HG03097 (cell line): Measurements from ENCODE around the gene SLC25A51.
"Not testable (repeated sequence)": the region's sequence is repeated elsewhere in the genome, so short reads cannot be mapped to it uniquely, and the experiment has no call there.

Experiments used
- ATAC-seq: cut with Tn5 transposase; IDR thresholded peaks from one replicate; pipeline ENCODE4 v1.9.1; 2021; ENCODE audit not compliant: unreplicated experiment, low FRiP score

SLC25A51 gene

GRCh38 chr9:37905776-37906175 lies 1.8 kb upstream of the SLC25A51 start:
- no peak for ATAC-seq

GRCh38 chr9:37905131-37905505 lies 1.2 kb upstream of the SLC25A51 start:
- no peak for ATAC-seq

DNA sequence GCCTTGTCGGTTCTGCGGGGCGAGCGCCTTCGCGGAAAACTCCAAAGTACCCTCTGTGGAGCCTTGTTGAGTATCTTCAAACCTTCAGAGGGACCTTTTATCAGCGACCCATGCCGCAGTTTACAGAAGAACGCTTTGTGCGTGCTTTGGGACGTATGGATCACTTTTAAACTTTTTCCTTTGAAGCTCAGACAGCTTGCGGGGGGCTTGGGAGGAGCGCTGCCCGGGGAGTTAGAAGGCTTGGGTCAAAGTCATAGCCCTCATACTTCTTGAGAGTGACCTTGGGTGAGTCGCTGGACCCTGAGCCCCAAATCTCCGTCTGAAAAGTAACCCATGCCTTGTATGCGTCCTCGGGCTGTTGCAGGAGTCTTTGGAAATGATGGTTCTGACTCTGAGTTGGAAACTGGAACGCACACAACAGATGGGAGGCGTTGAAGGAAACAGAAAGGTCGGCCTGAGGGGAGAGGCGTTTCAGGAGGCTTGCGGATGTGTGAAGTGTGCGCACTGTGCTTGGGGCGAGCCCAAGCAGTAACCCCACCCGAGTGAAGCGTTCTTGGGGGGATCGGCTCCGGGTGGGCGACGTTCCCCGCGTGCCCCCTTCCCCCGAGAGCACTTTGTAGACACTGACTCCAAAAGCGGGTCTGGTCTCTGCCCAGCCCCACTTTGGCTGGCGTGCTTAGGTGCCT lies 661 bp upstream of the SLC25A51 start:
- ATAC-seq = no peak

- ATAC-seq = peak; percentile 1
These were observed 906 bp downstream of the SLC25A51 start for GRCh38 chr9:37902796-37903646.

GRCh38 chr9:37902131-37902530 lies 1.8 kb downstream of the SLC25A51 start:
- no peak for ATAC-seq

- no peak for ATAC-seq
These were observed 4.9 kb downstream of the SLC25A51 start for GRCh38 chr9:37899041-37899440.

- no peak for ATAC-seq
These were observed 6.3 kb downstream of the SLC25A51 start for GRCh38 chr9:37897665-37898064.

DNA sequence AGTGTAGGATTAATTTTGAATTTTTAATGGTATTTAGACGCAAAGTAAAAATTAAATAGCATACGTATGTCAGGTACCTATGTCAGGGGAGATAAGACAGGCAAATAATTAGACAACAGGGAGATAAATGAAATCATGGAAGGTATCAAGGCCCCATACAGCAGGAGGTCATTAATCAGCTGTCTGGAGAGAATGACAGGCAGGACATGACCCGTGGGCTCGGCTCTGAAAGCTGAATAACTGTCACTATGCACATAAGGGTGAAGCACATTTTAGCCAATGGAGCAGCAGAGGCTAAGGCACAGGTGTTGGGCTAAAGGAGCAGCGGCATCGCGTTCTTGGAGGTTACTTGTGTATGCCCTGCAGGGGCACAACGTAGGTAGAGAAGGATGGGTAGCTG lies 11.9 kb downstream of the SLC25A51 start:
- ATAC-seq = no peak

- ATAC-seq = not testable (repeated sequence)
These were observed 12.9 kb downstream of the SLC25A51 start for GRCh38 chr9:37891042-37891441.

GRCh38 chr9:37889536-37889935 lies 14.4 kb downstream of the SLC25A51 start:
- ATAC-seq = no peak

GRCh38 chr9:37887977-37888583 lies 15.8 kb downstream of the SLC25A51 start:
- not testable (repeated sequence) for ATAC-seq

GRCh38 chr9:37880916-37881479 lies 22.9 kb downstream of the SLC25A51 start:
- no peak for ATAC-seq

- ATAC-seq = no peak
These were observed 27.6 kb downstream of the SLC25A51 start for GRCh38 chr9:37876376-37876775.

DNA sequence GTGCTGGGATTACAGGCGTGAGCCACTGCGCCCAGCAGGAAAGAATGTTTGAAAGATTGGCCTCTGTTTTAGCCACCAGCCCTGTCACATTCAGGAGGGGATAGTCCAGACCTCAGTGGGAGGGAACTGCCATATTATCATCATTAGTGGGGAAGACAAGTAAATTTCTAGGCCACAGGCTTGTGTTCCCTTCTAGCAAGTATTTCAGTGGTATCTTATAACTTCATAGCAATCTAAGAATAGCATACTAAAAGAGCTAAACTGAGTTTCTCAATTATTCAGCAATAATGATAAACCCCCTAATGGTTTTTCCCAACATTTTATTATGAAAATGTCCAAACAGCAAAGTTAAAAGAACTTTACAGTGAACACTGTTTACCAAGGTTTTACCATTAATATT lies 30.0 kb downstream of the SLC25A51 start:
- ATAC-seq = no peak

- no peak for ATAC-seq
These were observed 33.1 kb downstream of the SLC25A51 start for GRCh38 chr9:37870799-37871176.

DNA sequence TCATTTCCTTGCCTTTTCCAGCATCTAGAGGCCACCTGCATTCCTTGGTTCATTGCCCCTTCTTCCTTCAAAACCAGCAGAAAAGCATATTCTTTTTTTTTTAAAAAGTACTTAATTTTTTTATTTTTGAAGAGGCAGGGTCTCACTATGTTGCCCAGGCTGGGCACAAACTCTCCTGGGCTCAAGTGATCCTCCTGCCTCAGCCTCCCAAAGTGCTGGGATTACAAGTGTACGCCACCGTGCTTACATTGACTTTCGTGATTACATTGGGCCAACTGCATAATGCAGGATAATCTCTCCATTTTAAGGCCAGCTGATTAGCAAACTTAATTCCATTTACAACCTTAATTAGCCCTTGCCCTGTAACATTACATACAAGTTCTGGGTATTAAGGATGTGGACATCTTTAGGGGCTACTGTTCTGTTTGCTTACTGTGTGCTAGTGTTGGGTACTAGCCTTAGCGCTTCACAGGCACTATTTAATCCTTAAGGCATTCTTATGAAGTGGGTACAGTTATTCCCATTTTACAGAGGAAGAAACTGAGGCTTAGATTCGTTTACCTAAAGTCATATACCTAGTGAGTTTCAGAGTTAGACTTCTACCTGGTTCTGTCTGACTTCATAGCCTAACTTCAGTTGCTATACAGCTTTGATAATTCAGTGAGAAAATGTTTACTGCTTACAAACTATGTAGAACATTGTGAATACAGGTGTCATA lies 33.7 kb downstream of the SLC25A51 start:
- ATAC-seq = no peak

DNA sequence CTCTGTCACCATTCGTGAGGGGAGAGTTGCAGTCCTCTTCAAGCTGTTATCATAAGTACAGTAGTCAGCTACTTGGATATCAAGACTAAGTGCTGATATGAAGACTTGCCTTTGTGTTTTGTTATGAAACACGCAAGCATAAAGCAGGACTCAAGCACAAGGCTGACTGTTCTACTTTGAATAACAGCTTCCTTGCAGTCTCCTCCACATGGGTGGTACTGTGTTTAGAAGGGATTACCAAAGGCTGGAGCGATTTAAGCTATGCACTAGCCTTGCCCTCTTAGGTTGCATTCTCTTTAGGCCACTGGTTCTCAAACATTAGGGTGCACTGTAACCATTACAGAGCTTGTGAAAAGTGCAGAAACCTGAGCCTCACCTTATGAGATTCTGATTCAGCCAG lies 41.4 kb downstream of the SLC25A51 start:
- ATAC-seq = no peak

DNA sequence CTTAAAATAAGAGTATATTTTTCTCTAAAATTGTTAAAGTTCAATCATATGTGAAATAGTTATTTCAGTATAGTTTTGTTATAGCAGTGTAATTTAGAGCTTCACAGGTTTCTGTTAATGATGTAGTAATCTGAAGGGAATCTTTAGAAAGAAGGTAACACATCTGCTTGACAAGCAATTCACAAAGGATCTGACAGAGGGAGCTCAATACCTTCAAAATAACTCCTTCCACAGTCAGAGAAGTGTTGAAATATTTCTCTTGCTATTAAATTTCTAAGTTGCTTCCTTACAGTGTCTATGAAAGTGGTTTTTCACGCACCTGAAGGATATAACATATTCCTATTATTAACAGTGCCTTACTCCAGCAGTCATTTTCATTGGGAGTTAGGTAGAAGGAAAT lies 44.9 kb downstream of the SLC25A51 start:
- ATAC-seq = no peak

DNA sequence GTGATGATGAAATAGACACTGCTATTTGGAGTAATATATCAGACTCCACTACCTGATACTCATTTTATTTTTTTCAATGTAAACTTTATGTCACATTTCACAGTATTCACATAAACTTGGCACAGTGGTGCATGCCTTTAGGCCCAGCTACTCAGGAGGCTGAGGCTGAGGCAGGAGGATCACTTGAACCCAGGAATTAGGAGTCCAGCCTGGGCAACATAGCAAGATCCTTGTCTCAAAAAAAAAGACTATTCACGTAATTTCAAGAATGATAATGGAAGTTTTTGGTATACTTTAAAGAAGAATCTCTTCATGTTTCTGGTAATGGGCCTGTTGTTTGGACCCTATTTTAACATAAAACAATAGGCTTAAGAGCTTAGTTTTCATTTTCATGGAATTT lies 47.4 kb downstream of the SLC25A51 start:
- ATAC-seq = no peak

DNA sequence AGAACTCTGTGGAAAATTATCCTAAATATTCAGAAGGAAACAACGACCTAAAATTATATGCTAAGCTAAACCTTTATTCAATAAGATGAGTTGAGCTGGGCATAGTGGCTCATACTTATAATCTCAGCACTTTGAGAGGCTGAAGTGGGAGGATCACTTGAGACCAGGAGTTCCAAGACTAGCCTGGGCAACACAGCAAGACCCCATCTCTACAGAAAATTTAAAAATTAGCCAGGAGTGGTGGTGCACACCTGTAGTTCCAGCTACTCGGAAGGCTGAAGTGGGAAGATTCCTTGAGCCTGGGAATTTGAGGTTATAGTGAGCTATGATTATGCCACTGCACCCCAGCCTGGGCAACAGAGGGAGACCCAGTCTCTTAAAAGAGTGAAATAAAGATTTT lies 51.7 kb downstream of the SLC25A51 start:
- no peak for ATAC-seq
